SK-N-SH treated with all-trans-retinoic acid at 6 μM for 48 hours (cell line): Measurements from ENCODE around the gene CAMTA2.

ENCODE experiments used
- ATAC-seq: fragments of 200-7000 bp; cut with Tn5 transposase; 3 replicates; pipeline ENCODE4 v1.9.1; 2020; ENCODE audit warnings: mild to moderate bottlenecking, moderate library complexity
- ARNTL ChIP-seq: fragments of 450-650 bp; formaldehyde crosslinking; IDR thresholded peaks from 2 replicates; pipeline ENCODE4 v1.5.0; 2020; ENCODE audit warnings: low read depth, mild to moderate bottlenecking, moderate library complexity, borderline replicate concordance
- BACH2 ChIP-seq: fragments of 250-450 bp; sonication (Bioruptor Pico); IDR thresholded peaks from 2 replicates; pipeline ENCODE4 v1.9.0; 2021; ENCODE audit warnings: mild to moderate bottlenecking, borderline replicate concordance
- CSDC2 ChIP-seq: fragments of 250-450 bp; sonication (Bioruptor Pico); IDR thresholded peaks from 2 replicates; pipeline ENCODE4 v1.5.0; 2020; ENCODE audit warnings: mild to moderate bottlenecking, moderate library complexity
- ESRRG ChIP-seq: fragments of 250-450 bp; sonication (Bioruptor Pico); IDR thresholded peaks from 2 replicates; pipeline ENCODE4 v1.6.1; 2021; ENCODE audit warnings: mild to moderate bottlenecking
- GLIS3 ChIP-seq: fragments of 250-450 bp; sonication (Bioruptor Pico); IDR thresholded peaks from 2 replicates; pipeline ENCODE4 v1.5.0; 2020; ENCODE audit warnings: mild to moderate bottlenecking, moderate library complexity
- ISL1 ChIP-seq: fragments of 250-450 bp; sonication (Bioruptor Pico); IDR thresholded peaks from 2 replicates; pipeline ENCODE4 v2.1.2; 2022; ENCODE audit warnings: mild to moderate bottlenecking, moderate library complexity
- OSR1 ChIP-seq: fragments of 250-450 bp; sonication (Bioruptor Pico); IDR thresholded peaks from 2 replicates; pipeline ENCODE4 v1.8.0; 2022; ENCODE audit warnings: moderate library complexity, mild to moderate bottlenecking, inconsistent platforms
- PPARA ChIP-seq: fragments of 250-450 bp; sonication (Bioruptor Pico); IDR thresholded peaks from 2 replicates; pipeline ENCODE4 v1.5.0; 2020; ENCODE audit warnings: mild to moderate bottlenecking, borderline replicate concordance
- RARB ChIP-seq: fragments of 250-450 bp; sonication (Bioruptor Pico); IDR thresholded peaks from 2 replicates; pipeline ENCODE4 v1.8.0; 2021; ENCODE audit warnings: mild to moderate bottlenecking, moderate library complexity
- SNAI2 ChIP-seq: fragments of 250-450 bp; sonication (Bioruptor Pico); IDR thresholded peaks from 2 replicates; pipeline ENCODE4 v1.5.0; 2020; ENCODE audit warnings: mild to moderate bottlenecking, moderate library complexity
- TCF4 ChIP-seq: fragments of 250-450 bp; sonication (Bioruptor Pico); IDR thresholded peaks from 2 replicates; pipeline ENCODE4 v1.8.0; 2021; ENCODE audit warnings: mild to moderate bottlenecking, moderate library complexity, borderline replicate concordance
- TOX ChIP-seq: fragments of 250-450 bp; sonication (Bioruptor Pico); IDR thresholded peaks from 2 replicates; pipeline ENCODE4 v1.8.0; 2021; ENCODE audit warnings: mild to moderate bottlenecking, moderate library complexity, borderline replicate concordance
- ZC3H10 ChIP-seq: fragments of 250-450 bp; sonication (Bioruptor Pico); IDR thresholded peaks from 2 replicates; pipeline ENCODE4 v1.5.1; 2021; ENCODE audit warnings: mild to moderate bottlenecking, moderate library complexity
- ZFP3 ChIP-seq: fragments of 250-450 bp; sonication (Bioruptor Pico); IDR thresholded peaks from 2 replicates; pipeline ENCODE4 v1.5.0; 2020; ENCODE audit warnings: mild to moderate bottlenecking, moderate library complexity
- ZFP30 ChIP-seq: fragments of 450-650 bp; formaldehyde crosslinking; IDR thresholded peaks from 2 replicates; pipeline ENCODE4 v1.5.0; 2022; ENCODE audit warnings: mild to moderate bottlenecking, moderate library complexity
- ZNF565 ChIP-seq: fragments of 450-650 bp; formaldehyde crosslinking; conservative IDR thresholded peaks from 2 replicates; pipeline ENCODE4 v1.5.0; 2020; ENCODE audit warnings: low read depth, mild to moderate bottlenecking, moderate library complexity
- ZNF70 ChIP-seq: fragments of 450-650 bp; formaldehyde crosslinking; IDR thresholded peaks from 2 replicates; pipeline ENCODE4 v1.5.0; 2020; ENCODE audit warnings: mild to moderate bottlenecking, moderate library complexity
- ZNF8 ChIP-seq: fragments of 450-650 bp; formaldehyde crosslinking; IDR thresholded peaks from 2 replicates; pipeline ENCODE4 v1.5.0; 2020; ENCODE audit warnings: mild to moderate bottlenecking, moderate library complexity
- TF ChIP-seq, protein P1 (sequence below): fragments of 250-450 bp; sonication (Bioruptor Pico); IDR thresholded peaks from 2 replicates; pipeline ENCODE4 v1.5.0; 2020; ENCODE audit warnings: mild to moderate bottlenecking, moderate library complexity
- TF ChIP-seq, protein P2 (sequence below): fragments of 250-450 bp; sonication (Bioruptor Pico); IDR thresholded peaks from 2 replicates; pipeline ENCODE4 v1.5.1; 2021; ENCODE audit warnings: mild to moderate bottlenecking, moderate library complexity
- TF ChIP-seq, protein P3 (sequence below): fragments of 250-450 bp; sonication (Bioruptor Pico); IDR thresholded peaks from 2 replicates; pipeline ENCODE4 v1.5.1; 2020; ENCODE audit warnings: low read depth, mild to moderate bottlenecking, moderate library complexity

CAMTA2 gene

DNA sequence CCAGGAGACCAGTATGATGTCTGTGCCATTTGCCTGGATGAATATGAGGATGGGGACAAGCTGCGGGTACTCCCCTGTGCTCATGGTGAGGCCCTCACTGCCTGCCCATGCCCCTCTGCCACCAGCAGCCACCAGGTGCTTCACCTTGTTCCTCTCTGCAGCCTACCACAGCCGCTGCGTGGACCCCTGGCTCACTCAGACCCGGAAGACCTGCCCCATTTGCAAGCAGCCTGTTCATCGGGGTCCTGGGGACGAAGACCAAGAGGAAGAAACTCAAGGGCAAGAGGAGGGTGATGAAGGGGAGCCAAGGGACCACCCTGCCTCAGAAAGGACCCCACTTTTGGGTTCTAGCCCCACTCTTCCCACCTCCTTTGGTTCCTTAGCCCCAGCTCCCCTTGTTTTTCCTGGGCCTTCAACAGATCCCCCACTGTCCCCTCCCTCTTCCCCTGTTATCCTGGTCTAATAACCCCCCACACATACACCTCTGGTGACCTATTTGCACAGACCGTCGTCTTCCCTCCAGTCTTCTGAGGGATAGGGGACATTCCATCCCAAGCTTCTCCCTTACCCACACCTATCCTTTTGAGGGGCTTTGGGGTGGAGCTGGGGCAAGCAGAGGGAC, 42.8 kb downstream of the CAMTA2 start:
- TF ChIP-seq, protein P1, sequence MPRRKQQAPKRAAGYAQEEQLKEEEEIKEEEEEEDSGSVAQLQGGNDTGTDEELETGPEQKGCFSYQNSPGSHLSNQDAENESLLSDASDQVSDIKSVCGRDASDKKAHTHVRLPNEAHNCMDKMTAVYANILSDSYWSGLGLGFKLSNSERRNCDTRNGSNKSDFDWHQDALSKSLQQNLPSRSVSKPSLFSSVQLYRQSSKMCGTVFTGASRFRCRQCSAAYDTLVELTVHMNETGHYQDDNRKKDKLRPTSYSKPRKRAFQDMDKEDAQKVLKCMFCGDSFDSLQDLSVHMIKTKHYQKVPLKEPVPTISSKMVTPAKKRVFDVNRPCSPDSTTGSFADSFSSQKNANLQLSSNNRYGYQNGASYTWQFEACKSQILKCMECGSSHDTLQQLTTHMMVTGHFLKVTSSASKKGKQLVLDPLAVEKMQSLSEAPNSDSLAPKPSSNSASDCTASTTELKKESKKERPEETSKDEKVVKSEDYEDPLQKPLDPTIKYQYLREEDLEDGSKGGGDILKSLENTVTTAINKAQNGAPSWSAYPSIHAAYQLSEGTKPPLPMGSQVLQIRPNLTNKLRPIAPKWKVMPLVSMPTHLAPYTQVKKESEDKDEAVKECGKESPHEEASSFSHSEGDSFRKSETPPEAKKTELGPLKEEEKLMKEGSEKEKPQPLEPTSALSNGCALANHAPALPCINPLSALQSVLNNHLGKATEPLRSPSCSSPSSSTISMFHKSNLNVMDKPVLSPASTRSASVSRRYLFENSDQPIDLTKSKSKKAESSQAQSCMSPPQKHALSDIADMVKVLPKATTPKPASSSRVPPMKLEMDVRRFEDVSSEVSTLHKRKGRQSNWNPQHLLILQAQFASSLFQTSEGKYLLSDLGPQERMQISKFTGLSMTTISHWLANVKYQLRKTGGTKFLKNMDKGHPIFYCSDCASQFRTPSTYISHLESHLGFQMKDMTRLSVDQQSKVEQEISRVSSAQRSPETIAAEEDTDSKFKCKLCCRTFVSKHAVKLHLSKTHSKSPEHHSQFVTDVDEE (CRISPR knock-in tag) = no peak
- TF ChIP-seq, protein P2, sequence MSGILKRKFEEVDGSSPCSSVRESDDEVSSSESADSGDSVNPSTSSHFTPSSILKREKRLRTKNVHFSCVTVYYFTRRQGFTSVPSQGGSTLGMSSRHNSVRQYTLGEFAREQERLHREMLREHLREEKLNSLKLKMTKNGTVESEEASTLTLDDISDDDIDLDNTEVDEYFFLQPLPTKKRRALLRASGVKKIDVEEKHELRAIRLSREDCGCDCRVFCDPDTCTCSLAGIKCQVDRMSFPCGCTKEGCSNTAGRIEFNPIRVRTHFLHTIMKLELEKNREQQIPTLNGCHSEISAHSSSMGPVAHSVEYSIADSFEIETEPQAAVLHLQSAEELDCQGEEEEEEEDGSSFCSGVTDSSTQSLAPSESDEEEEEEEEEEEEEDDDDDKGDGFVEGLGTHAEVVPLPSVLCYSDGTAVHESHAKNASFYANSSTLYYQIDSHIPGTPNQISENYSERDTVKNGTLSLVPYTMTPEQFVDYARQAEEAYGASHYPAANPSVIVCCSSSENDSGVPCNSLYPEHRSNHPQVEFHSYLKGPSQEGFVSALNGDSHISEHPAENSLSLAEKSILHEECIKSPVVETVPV (CRISPR knock-in tag) = 0 out of 2 replicates have a peak, but pooled peaks have one; percentile 56
- no peak for TF ChIP-seq ARNTL (CRISPR knock-in tag)
- no peak for TF ChIP-seq SNAI2 (CRISPR knock-in tag)
- TF ChIP-seq, protein P3, sequence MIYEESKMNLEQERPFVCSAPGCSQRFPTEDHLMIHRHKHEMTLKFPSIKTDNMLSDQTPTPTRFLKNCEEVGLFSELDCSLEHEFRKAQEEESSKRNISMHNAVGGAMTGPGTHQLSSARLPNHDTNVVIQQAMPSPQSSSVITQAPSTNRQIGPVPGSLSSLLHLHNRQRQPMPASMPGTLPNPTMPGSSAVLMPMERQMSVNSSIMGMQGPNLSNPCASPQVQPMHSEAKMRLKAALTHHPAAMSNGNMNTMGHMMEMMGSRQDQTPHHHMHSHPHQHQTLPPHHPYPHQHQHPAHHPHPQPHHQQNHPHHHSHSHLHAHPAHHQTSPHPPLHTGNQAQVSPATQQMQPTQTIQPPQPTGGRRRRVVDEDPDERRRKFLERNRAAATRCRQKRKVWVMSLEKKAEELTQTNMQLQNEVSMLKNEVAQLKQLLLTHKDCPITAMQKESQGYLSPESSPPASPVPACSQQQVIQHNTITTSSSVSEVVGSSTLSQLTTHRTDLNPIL (CRISPR knock-in tag) = no peak
- TF ChIP-seq ZNF565 = no peak
- no peak for ATAC-seq

DNA sequence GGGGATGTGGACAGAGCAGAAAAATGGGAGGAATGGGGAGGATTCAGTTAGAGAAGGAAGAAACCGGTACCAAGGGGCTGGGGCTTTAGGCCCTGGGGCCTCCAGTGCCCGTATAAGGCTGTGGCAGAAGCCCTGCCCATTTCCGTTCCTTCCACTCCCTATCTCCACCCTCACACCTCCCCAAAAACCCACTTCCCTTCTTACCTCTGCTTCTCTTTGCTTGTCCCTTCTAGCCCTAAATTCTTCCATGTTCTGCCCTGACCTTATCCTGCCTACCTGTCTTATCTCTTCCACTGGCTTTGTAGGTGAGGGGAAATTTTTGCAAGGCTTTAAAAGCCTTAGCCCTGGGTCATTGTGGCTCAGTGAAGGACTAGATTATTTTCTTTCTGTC, 43.3 kb downstream of the CAMTA2 start:
- ATAC-seq = no peak
- TF ChIP-seq, protein P3 (CRISPR knock-in tag) = no peak
- TF ChIP-seq ZNF8 (CRISPR knock-in tag) = no peak
- TF ChIP-seq ZFP30 = no peak
- TF ChIP-seq BACH2 = no peak
- no peak for TF ChIP-seq ISL1 (CRISPR knock-in tag)
- TF ChIP-seq ZC3H10 (CRISPR knock-in tag) = no peak
- TF ChIP-seq ZNF70 = no peak
- no peak for TF ChIP-seq OSR1 (CRISPR knock-in tag)
- no peak for TF ChIP-seq ZNF565
- no peak for TF ChIP-seq ESRRG (CRISPR knock-in tag)
- no peak for TF ChIP-seq TOX (CRISPR knock-in tag)
- TF ChIP-seq TCF4 = no peak
- TF ChIP-seq ZFP3 (CRISPR knock-in tag) = no peak
- no peak for TF ChIP-seq GLIS3
- no peak for TF ChIP-seq RARB (CRISPR knock-in tag)
- TF ChIP-seq, protein P2 (CRISPR knock-in tag) = no peak
- no peak for TF ChIP-seq CSDC2 (CRISPR knock-in tag)

DNA sequence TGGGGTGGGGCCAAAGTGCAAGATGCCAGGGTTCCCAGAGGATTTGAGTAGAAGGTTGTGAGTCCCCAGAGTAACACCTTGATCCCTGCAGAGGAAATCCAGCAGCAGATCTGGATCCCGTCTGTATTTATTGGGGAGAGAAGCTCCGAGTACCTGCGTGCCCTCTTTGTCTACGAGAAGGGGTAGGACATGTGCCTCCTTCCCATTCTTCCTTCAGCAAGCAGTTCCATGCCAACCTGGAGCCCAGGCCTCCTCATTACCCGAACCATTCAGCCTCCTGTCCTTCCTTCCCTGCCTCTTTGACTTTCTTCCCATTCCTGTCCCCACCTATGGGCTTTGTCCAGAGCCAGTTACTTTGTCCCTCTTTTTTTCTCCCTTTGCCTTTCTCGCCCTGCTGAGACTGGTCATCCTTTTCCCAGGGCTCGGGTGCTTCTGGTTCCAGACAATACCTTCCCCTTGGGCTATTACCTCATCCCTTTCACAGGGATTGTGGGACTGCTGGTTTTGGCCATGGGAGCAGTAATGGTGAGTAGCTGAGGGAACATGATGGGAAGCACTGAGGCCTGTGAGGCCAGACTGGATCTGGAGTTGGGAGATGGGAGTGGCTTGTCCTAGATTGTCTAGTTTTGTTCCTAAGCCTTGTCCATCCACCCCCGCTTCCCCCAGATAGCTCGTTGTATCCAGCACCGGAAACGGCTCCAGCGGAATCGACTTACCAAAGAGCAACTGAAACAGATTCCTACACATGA, 44.5 kb downstream of the CAMTA2 start:
- no peak for TF ChIP-seq ZNF565
- no peak for TF ChIP-seq PPARA
- TF ChIP-seq, protein P1 (CRISPR knock-in tag) = no peak
- TF ChIP-seq OSR1 (CRISPR knock-in tag) = no peak
- no peak for TF ChIP-seq ZNF70
- ATAC-seq = no peak
